OCI-LY7 (cell line): Measurements from ENCODE around the gene TIMM8A. TPM values are rescaled to one million over a fixed set of nuclear protein-coding genes. Genes with fewer than 3 reads are reported as not detected.

ENCODE experiments used
- BruUV-seq: library from RNA; stranded (reverse); fragments of 400-500 nt; replicated peaks from 2 replicates; lab custom pipeline; 2021; lab: Mats Ljungman, UMichigan
- CTCF ChIA-PET: fragments of 300-600 bp; sonication (Branson Sonifier 250); formaldehyde crosslinking; loops from one replicate; lab custom pipeline; 2022; ENCODE audit warnings: antibody characterized with exemption; ENCODE audit not compliant: unreplicated experiment; lab: Charles Lee
- POLR2A ChIA-PET: fragments of 300-600 bp; sonication (Branson Sonifier 250); formaldehyde crosslinking; loops from one replicate; lab custom pipeline; 2022; ENCODE audit warnings: antibody characterized with exemption; lab: Charles Lee
- DNase-seq: peaks from one replicate; pipeline ENCODE4 v3.0.0-alpha.2; 2015; ENCODE audit warnings: low spot score
- H2AFZ ChIP-seq: fragments of 200-600 bp; sonication (generic), shearing (Covaris generic); 2 replicates; pipeline ENCODE4 v1.6.1; 2014; ENCODE audit warnings: mild to moderate bottlenecking, antibody characterized with exemption, low read length, moderate library complexity
- H3K27ac ChIP-seq: fragments of 200-600 bp; sonication (generic); 2 replicates; pipeline ENCODE4 v1.5.1; 2014; ENCODE audit warnings: mixed run types, low read depth, mild to moderate bottlenecking, moderate library complexity, low read length, inconsistent platforms; ENCODE audit not compliant: poor library complexity, severe bottlenecking
- H3K36me3 ChIP-seq: fragments of 200-600 bp; sonication (generic); 2 replicates; pipeline ENCODE4 v1.6.1; 2014; ENCODE audit warnings: mild to moderate bottlenecking, antibody characterized with exemption, low read length, moderate library complexity, mixed read lengths; ENCODE audit not compliant: insufficient read depth
- H3K4me1 ChIP-seq: fragments of 200-600 bp; sonication (generic); 2 replicates; pipeline ENCODE4 v1.5.1; 2014; ENCODE audit warnings: mild to moderate bottlenecking, low read length; ENCODE audit not compliant: insufficient read depth, poor library complexity, severe bottlenecking
- H3K4me2 ChIP-seq: fragments of 200-600 bp; sonication (generic); 2 replicates; pipeline ENCODE4 v1.6.1; 2014; ENCODE audit warnings: mild to moderate bottlenecking, low read length
- H3K4me3 ChIP-seq: fragments of 200-600 bp; sonication (generic); 2 replicates; pipeline ENCODE4 v1.5.1; 2014; ENCODE audit warnings: mild to moderate bottlenecking, low read depth, low read length; ENCODE audit not compliant: poor library complexity, severe bottlenecking
- H3K79me2 ChIP-seq: fragments of 200-600 bp; sonication (generic); 2 replicates; pipeline ENCODE4 v1.6.1; 2016; ENCODE audit warnings: low read depth, mild to moderate bottlenecking, low read length, moderate library complexity, mixed read lengths; ENCODE audit not compliant: insufficient read depth
- H3K9me2 ChIP-seq: fragments of 200-600 bp; sonication (generic); 2 replicates; pipeline ENCODE4 v1.6.1; 2016; ENCODE audit warnings: mild to moderate bottlenecking, low read length, mixed read lengths; ENCODE audit not compliant: insufficient read depth
- H3K9me3 ChIP-seq: fragments of 200-600 bp; sonication (generic); 2 replicates; pipeline ENCODE4 v1.6.1; 2014; ENCODE audit warnings: mild to moderate bottlenecking, mixed run types, low read length, mixed read lengths
- H4K20me1 ChIP-seq: fragments of 200-600 bp; sonication (generic); 2 replicates; pipeline ENCODE4 v1.6.1; 2014; ENCODE audit warnings: mild to moderate bottlenecking, antibody characterized with exemption, low read length, moderate library complexity, mixed read lengths; ENCODE audit not compliant: insufficient read depth
- EZH2phosphoT487 ChIP-seq: fragments of 200-600 bp; sonication (generic); IDR thresholded peaks from 2 replicates; pipeline ENCODE4 v1.6.1; 2018; ENCODE audit warnings: low read depth, borderline replicate concordance, mild to moderate bottlenecking, mixed run types, antibody characterized with exemption, low read length, moderate library complexity, mixed read lengths
- intact Hi-C: fragments of 100-400 bp; cut with micrococcal nuclease; formaldehyde crosslinking; loops from one replicate; pipeline ENCODE4 v1.10.0; 2022; ENCODE audit not compliant: unreplicated experiment
- total RNA-seq, 2 experiments: library from RNA; depleted of rRNA in 1 of 2; stranded (reverse); fragments of >200 nt in 1 of 2; shearing (Covaris generic) in 1 of 2; gene quantifications; 2 replicates each; pipeline ENCODE4 v1.2.3, GENCODE V29; 2014 to 2022
- TF ChIP-seq, protein P1 (sequence below): fragments of 200-600 bp; sonication (generic); conservative IDR thresholded peaks from 2 replicates; pipeline ENCODE4 v1.5.1; 2014; ENCODE audit warnings: mild to moderate bottlenecking, antibody characterized with exemption, low read length, moderate library complexity, mixed read lengths

The TIMM8A gene
- total RNA-seq, 2 experiments from 2014 or later, result 14.9 to 33.5 TPM

DNA sequence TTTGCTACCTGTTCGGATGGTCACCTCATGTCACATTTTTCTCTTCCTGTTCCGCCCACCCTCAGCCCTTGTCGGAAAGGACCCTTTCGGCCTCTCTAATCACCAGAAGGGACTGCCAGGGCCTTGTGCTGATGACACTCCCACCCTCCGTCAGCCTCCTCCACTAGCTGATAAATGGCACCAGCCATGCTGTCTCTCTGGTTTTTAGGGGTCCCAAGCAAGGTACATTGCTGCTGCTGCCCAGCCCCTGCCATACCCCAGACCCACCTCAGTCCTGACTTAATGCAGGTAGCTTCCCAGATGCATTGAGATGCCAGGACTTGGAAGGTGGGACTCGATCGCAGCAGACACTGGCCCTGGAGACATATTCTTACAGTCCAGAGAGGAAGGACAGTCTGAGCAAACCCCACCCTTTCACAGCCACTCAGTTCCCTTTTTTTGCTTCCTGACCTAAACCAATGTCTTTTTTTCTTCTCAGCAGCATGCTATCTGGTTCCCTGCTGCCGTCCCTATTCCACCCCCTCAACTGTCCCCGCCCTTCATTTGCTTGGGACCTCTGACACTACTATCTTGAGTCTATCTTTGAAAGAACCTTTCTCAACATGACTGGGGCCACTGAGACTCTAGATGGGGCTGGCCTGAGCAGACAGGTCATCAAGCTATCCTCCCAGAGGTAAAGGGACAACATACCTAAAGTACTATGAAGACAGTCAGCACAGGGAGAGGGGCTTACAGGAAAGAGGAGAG lies 37.4 kb upstream of the TIMM8A start, which contains the start of gene BTK:
TSS of gene BTK (minus strand) at position 397 of the 747 bp plus-strand sequence. CDS start 10,907 bp downstream, outside the sequence.
- Histone ChIP-seq H3K36me3 (peaks cover 12% of the 10 kb centered on the region), H3K9me3 (no peaks in the 10 kb centered on the region), H4K20me1 (no peaks in the 10 kb centered on the region), H3K27ac (peak within 1 kb of the TSS; percentile 91), H3K4me1 (peaks cover 58% of the 10 kb centered on the region), H3K9me2 (no peaks in the 10 kb centered on the region), H3K4me3 (peak within 1 kb of the TSS; percentile 96), H2AFZ (no peak within 1 kb of the TSS; the same call in 1 of the 2 replicates), H3K4me2 (peak within 1 kb of the TSS; percentile 89), H3K79me2 (peaks cover 62% of the 10 kb centered on the region)
- DNase-seq, result peak; percentile 80
- TF ChIP-seq EZH2phosphoT487, result no peak
- TF ChIP-seq, protein P1, sequence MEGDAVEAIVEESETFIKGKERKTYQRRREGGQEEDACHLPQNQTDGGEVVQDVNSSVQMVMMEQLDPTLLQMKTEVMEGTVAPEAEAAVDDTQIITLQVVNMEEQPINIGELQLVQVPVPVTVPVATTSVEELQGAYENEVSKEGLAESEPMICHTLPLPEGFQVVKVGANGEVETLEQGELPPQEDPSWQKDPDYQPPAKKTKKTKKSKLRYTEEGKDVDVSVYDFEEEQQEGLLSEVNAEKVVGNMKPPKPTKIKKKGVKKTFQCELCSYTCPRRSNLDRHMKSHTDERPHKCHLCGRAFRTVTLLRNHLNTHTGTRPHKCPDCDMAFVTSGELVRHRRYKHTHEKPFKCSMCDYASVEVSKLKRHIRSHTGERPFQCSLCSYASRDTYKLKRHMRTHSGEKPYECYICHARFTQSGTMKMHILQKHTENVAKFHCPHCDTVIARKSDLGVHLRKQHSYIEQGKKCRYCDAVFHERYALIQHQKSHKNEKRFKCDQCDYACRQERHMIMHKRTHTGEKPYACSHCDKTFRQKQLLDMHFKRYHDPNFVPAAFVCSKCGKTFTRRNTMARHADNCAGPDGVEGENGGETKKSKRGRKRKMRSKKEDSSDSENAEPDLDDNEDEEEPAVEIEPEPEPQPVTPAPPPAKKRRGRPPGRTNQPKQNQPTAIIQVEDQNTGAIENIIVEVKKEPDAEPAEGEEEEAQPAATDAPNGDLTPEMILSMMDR, result no peak
- BruUV-seq, result TSS peak; percentile 66
- ChIA-PET POLR2A (interaction anchor here (1.0 to 4.2 kb wide), 8 partner anchors 9 to 36 kb away, joined by 3 to 34 read pairs (median 6); partner anchors contain the start of gene TIMM8A), CTCF (no interaction called here)
- intact Hi-C loops, result loop anchor here (2.0 to 10.0 kb wide), 2 partner anchors 15 to 461 kb away; partner anchors contain the start of gene XKRX

DNA sequence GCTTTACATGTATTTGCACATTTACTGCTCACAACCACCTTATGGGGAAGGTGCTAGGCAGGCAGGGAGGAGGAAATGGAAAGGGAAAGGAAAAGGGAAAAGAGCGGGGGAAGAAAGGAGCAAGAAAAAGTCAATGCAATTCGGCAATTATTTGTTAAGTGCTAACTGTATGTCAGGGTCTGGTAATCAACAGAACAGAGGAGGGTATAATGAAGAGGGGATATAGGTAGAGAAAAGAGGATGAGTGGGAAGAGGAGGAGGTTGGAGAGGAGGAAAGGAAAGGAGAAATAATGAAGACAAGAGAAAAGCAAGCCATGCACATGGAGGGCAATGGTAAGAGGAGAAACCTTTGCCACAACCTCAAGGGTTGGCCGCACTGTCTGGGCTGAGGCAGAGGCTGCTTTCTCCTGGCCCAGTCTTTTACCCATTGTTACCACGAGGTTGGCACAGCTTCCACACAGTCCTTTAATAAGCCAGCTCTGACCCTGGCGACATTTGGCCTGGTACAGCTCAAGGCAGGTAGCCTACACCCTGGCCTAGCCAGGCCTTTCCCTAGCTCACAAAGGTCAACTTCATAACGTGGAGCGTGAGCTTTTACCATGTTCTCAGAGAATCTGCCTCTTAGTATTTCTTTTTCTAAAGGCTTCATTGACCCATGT lies 36.6 kb upstream of the TIMM8A start:
- BruUV-seq, result no TSS peak
- peaks cover 68% of the 10 kb centered on the region for H3K79me2 ChIP-seq
- CTCF ChIA-PET, result no interaction called here
- peak overlapping the region; percentile 96 for H3K4me3 ChIP-seq
- H3K36me3 ChIP-seq, result peaks cover 12% of the 10 kb centered on the region
- H3K9me2 ChIP-seq, result no peaks in the 10 kb centered on the region
- peak overlapping the region; percentile 91 for H3K27ac ChIP-seq
- no peak for TF ChIP-seq EZH2phosphoT487
- TF ChIP-seq, protein P1, result no peak
- no peaks in the 10 kb centered on the region for H3K9me3 ChIP-seq
- H2AFZ ChIP-seq, result no peak overlapping the region
- H3K4me2 ChIP-seq, result peak overlapping the region; percentile 89
- intact Hi-C loops, result loop anchor here (2.0 to 10.0 kb wide), 2 partner anchors 14 to 460 kb away; partner anchors contain the start of gene XKRX
- peaks cover 58% of the 10 kb centered on the region for H3K4me1 ChIP-seq
- no peak for DNase-seq
- POLR2A ChIA-PET, result interaction anchor here (1.0 to 4.2 kb wide), 8 partner anchors 8 to 36 kb away, joined by 3 to 34 read pairs (median 6); partner anchors contain the start of gene TIMM8A
- no peaks in the 10 kb centered on the region for H4K20me1 ChIP-seq
